Thyroid gland (tissue), 4 donors: Measurements from ENCODE around the gene PLEKHM3.

ENCODE experiments used
- CTCF ChIP-seq, 6 experiments: fragments of 200-600 bp in 3 of 6; fragments of 450-650 bp in 3 of 6; sonication (generic) in 3 of 6; IDR thresholded peaks; one replicate each; pipeline ENCODE4 v1.5.1; 2016 to 2019; ENCODE audit warnings: antibody characterized with exemption in 6 of 6, mild to moderate bottlenecking in 2 of 6, inconsistent platforms in 1 of 6, moderate library complexity in 1 of 6
- POLR2A ChIP-seq, 2 donors: fragments of 450-650 bp; IDR thresholded peaks; one replicate each; pipeline ENCODE4 v1.6.1; 2017; ENCODE audit warnings: antibody characterized with exemption in 2 of 2, mild to moderate bottlenecking in 2 of 2, moderate library complexity in 1 of 2

GRCh38 chr2:207914716-207915115 is 110.6 kb downstream of the PLEKHM3 start:
- TF ChIP-seq POLR2A (IDR thresholded peaks at IDR 0.05) (no peak), CTCF (IDR thresholded peaks at IDR 0.05) (no peak)
